DMS153 treated with DMSO at 0.1 percent for 48 hours (cell line): ENCODE results near the gene PIP4K2A.

Experiments
- DNase-seq: peaks from one replicate; lab custom pipeline; 2025; ENCODE audit not compliant: unreplicated experiment; lab: John Stamatoyannopoulos, UW

The PIP4K2A gene

DNA sequence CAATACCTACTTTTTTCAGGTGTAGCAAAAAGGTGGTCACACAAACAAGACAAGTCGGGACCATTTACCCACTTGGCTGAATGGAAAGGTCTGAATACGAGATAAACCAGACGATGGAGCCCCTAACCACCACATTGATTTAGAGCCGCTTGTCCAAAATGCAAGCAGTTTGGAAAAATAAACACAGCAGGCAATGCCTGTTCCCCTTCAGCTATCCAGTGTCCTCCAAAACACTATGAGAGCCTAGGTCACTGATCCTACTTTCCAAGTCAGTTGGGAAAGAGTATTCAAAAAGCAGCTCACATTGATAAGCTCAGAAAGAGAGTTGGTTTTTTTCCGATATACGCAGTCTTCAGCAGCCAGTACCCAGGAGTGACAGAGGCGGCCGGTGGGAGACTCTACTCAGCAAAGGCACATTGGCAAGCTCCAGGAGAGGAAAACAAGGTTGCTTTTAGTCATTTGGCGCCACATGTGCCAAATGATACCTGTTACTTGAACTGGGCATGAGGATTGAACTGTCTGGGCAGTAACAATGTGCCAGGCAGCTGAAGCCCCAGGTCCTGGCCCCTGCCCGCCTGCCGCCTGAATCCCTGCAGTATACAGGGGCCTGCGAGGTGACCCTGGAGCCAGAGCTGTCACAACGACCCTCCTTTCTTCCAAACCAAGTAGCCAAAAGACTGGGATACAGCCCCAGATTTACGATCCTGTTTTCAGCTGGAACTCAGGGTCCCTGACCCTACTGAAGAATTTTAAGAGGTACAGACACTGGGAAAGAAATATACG is 109.8 kb downstream of the PIP4K2A start:
- no peak for DNase-seq

DNA sequence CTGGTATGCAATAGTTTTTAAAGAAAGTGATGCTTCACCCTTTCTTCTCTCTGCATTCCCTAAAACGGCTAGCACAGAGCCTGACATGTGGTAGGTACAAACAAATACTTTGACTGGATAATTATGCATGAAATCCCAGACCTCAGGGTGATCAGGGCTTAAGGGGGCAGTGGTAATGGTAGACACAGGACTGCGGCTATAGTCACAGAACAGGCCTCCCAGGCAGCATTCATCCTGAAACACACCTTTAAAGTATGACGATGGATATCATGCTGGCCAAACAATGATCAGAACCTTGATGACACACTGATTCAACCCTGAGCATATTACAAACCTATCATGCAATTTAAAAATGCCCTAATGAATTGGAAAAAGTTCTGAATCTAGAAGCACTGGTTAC is 110.8 kb downstream of the PIP4K2A start:
- DNase-seq = no peak

DNA sequence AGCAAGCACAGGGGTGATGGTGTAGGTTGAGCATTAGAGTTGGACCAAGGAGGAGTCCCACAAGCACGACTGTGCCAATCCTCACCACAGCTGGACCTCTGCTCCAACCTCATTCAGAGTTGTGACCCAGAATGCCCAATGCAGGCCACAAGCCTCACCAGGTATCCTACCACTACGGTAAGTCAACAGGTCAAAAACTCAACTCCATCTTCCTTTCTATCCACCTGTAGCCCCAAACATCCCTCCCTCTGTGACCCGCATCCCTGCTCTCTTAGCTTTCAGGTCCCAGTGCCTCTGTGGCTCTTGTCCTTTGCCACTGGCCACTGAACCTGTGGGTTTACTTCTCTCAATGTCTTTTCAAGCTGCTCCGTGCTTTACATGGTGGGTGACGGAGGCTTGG is 112.8 kb downstream of the PIP4K2A start:
- no peak for DNase-seq

DNA sequence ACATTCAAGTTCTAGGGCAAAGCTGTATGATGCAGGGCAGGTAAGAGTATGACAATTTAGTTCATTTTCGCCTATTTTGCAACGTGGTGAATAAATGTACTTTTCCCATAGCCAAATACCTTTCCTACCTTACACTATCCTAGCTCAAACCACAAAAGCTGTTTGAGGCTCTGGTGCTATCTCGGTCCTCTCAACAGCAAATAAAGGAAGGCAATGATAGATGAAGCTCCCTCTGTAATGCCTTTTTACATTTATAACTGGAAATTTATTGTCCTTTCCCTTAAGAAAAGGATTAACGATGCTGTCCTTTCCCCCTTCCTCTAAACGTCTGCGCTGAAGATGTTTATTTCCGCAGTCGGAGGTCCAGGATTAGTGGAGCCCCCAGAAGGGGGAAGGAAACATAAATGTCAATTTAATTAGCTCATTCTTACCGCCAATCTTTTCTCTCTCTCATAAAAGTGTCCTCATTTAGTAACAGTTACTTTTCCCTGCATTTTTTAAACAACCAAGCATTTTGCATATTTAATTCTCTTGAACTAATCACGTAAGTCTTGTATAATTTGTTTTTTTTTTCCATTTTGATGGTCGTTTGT is 114.6 kb downstream of the PIP4K2A start:
- DNase-seq = no peak

DNA sequence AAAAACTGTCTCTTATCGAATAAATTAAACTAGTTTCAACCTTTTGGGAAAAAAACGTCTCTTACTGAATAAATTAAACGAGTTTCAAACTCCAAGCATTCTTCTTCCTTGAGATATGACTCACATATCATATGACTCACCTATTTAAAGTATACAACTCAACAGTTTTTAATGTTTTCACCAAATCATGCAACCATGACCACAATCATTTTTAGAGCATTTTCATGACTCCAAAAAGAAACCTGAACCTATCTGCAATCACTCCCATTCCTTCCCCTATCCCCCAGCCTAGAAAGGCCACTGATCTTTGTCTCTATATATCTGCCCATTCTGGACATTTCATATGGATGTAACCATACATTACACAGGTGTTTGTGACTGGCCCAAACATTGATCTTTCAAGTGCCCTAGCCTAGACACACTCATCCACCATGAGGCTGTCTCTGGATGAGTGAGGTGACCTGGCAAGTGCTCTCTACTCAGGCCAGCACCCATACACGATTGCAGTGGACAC is 115.3 kb downstream of the PIP4K2A start:
- DNase-seq = no peak

DNA sequence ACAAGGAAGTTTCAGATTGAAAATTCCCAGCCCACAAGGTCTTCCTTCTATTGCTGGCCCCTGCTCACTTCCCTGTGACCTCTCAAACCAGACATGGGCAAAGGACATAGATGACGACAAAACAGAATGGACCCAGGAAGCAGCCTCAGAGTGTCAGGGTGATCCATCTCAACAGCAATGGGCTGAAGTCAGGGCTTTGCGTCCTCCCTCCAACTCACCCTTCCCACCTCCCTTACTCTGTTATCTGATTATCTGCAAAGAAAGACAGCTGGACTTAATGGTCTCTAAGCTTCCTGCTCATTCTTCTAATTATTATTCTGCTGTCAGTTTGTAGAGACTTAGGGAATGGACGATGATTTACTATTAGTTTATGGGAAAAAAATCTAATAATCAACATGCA is 115.9 kb downstream of the PIP4K2A start:
- DNase-seq = no peak

DNA sequence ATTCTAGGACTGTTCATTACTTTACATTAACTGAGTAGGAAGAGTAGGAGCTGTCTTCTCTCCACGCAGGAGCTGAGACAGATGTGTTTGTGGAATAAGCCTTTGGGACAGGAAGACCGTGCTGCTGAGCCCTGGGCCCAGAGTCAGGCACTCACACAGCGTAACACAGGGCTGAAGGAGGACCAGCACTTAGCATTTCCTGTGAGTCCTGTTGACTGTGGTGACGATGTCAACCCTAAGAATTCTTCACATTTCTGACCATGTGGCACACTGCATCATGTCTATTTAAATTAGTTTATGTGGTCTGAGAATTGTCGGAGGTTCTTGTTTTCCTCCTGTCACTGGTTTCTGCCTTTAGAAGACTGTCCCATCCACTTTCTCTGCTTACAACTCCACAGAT is 117.2 kb downstream of the PIP4K2A start:
- DNase-seq = no peak

DNA sequence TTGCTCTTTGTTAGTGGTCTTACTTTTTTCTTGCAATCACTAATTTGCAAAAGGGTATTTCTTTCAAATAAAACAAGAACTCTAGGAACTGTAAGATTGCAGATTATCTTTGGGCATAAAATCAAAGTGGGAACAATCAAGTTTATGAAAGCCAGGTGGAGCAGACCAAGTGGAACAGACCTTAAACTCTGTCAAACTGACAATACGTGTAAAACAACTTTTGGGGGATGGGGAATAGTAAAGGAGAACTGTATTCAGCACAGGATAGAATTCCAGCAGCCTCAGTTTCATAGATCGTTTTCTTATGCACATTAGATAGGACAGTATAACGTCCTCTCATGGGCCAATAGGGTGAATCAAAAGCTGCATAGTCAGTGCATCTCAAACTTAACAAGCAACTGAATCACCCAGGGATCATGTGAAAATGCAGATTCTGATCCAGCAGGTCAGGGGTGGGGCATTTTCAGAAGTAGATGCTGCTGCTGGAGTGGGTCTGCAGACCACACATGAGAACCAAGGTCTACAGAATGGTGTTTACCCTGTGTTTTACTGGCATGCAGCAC is 120.7 kb downstream of the PIP4K2A start:
- no peak for DNase-seq

DNA sequence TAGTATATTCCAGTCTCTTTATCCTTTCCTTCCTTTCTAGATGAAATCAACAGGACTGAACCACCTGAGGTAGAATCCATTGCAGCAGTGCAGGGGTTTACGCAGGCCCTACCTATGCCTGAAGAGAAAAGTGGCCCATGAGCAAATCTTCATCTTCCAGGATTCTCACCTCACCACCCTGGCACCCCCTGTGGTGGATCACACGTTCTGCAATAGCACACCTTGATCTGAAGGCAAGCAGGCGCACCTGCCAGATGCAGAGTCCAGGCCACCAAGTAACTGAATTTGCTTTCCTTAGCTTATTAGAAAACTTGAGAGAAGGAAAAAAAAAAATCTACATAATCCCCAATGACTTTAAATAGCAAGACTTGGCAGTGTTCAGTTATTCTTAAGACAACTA is 121.4 kb downstream of the PIP4K2A start:
- DNase-seq = no peak

DNA sequence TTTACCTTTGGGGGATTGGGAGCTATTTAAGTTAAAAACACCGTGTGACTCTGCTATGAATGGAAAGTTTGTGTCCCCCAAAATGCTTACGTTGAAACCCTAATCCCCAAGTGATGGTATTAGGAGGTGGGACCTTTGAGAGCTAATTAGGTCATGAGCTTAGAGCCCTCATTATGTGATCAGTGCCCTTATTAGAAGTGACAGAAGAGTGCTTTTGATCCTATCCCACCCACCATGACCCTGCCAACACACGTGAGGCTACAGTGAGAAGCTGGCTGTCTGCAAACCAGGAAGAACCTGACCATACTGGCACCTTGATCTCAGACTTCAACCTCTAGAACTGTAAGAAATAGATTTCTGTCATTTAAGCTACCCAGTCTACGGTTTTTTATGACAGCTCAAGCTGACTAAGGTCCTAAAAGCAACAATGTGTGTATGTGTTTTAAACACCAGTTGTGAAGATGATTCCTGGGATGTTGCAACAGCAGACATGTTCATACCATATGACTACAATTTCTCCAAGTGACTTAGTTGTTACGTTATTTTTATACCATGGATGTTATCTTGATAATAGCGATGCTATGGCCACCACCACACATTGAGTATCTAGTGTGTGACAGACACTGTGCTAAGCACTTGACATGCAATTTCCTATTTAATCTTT is 124.4 kb downstream of the PIP4K2A start:
- DNase-seq = no peak

DNA sequence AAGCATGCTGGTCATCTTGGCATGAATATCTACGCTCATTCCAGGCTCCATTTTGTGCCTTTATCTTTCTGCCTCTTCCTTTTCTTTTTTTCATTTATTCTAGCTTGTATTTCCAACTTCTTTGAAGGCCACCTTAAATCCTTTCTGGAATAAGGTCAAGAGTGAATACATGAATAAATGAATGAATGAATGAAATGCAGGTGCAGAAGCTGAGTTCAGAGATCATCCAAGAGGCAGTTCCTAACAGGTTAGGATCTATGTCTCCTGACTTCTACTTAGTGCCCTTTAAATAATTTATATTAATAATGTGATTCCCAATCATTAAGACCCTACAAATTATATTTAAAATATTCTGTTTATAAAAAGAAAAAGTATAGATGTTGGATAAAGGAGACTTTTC is 125.9 kb downstream of the PIP4K2A start:
- no peak for DNase-seq

DNA sequence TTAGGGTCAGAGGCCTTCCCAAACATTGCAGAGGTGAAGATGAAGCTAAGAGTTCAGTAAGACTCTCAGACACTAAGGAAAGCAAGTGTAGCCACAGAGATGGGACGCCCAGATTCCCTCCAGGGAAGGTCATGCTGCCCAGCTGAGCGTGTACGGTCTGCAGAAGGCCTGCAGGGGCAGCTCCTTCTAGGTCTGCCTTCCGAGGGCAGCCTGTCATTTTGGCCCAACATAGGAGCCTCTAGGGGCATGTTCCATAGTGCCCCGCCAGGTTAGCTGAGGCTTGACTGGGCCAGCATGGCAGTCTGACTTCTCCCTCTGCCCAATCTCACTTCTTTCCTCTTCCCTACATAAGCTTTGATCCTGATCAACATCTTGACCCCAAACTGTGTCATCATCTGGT is 130.7 kb downstream of the PIP4K2A start:
- no peak for DNase-seq

DNA sequence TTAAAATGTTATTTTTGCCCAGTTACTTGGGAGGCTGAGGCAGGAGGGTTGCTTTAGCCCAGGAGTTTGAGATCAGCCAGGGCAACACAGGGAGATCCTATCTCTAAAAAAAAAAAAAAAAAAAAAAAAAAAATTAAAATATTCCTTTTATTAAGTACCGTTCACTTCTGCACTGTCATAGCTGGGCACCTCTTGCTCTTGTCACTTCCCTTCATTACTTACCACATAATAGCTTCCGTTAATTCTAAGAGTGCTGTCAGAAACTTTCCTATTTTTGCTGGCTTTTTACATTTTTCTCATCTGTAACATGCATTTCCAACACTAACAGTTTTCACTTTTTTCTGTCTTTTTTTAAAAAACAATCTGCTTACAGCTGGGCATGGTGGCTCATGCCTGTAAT is 132.9 kb downstream of the PIP4K2A start:
- DNase-seq = no peak

DNA sequence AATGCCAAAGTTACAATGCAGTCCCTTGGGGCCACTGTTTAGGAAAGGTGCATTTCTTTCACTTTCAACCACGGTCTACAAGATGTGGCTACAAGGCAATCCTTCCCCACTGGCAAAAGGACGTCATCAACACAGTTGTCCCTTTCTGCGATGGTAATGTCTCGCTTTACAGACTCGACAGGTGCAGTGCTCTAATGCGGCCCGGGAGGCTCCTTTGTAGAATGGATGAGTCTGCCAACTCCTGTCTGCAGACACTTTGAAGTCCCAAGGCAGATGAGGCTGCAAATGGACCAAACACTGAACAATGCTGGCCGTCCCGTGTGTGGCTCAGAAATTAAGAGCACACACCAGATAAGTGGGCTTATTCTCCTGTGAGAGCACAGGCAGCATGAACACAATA is 133.7 kb downstream of the PIP4K2A start:
- DNase-seq = no peak

DNA sequence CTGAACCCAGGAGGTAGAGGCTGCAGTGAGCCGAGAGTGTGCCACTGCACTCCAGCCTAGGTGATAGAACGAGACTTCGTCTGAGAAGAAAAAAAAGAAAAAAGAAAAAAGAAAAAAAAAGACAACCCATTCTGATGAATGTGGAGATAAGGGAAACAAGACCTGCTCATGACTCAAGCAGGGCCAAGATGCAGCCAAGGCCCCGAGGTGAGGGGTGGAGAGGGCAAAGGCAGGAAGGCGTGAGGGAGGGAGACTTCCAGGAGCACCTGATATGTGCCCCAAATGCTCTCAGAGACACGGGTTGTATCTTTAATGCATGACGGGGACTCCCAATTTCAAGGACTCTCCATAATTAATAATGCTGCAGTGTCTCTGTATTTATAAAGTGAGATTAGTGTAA is 134.6 kb downstream of the PIP4K2A start:
- no peak for DNase-seq

DNA sequence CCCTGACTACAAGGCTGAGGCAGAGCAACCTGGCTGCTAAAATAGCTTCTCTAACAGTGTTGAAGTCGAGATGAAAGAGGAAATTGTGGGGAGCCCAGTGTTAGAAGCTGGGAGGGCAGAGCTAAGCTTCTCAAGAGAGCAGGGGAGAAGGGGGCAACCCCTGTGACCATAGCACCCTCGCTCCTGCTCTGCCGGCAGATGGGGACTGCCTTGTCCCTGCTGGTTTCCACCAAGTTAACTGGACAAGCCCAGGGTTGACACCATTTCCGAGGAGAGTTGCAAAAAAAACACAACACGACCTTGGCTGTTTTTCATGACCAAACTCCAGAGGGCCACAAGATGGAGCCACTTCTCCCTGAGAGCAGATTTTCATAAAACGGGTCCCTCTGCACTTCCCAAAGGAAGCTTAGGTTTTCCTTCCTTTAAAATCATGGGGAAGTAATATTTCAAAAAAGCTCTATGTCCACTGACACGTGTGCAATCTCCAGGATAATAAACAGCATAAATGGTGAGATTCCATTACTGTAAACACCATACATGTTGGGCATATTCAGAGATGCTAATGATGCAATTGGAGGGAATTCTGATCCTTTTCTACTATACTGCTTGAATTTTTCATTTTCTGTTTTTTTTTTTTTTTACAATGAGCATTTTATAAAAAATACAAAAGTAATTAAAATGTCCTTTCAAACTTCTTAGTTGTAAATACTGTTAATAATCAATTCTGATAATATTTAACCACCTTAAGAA is 140.4 kb downstream of the PIP4K2A start:
- DNase-seq = no peak

DNA sequence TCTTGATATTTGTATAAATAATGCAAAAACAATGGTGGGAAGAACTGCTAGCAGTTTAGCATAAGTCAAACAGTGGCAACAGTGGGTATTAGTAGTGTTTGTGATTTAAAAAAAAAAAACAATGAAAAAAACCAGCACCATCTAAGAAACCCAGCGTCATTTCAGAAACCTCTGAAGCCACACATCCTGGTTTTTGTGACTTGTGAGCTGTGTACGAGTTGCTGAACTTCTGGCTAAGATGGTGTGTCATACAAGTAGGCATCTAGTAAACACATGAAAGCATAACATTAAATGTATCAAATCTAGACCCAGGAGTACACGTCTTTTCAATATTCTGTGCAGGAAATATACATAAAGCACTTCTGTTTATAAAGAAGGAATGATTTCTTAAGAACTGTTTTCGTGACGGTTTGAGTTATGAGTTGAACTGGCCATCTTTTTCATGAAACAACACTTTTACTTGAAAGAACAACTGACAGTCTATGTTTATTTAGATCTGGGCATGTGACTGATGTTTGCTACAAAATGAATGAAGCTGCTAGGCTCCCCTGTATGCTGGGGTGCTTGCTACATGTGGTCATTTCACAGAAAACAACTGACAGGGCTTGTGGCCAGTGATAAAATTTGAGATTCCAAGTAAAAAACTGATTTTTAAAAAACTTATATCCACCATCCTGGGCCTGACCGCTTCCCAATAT is 143.5 kb downstream of the PIP4K2A start:
- DNase-seq = no peak

DNA sequence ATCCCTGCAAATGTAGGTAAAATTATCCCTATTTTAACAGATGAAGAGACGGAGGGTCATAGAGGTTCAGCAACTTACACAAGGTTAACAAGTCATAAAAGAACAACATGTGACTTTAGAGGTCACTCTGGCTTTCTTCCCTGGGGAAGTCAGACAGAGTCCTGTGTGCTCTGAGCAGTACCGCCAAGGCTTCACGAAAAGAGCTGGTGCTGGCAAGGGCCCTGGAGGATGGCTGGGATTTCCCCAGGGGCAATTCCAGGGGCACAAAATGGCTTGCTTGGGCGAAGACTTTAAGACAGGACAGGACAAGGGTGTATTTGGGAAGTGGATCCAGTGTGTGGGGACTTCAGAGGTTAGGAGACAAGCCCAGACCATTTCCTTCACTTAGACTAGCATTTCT is 144.1 kb downstream of the PIP4K2A start:
- no peak for DNase-seq

DNA sequence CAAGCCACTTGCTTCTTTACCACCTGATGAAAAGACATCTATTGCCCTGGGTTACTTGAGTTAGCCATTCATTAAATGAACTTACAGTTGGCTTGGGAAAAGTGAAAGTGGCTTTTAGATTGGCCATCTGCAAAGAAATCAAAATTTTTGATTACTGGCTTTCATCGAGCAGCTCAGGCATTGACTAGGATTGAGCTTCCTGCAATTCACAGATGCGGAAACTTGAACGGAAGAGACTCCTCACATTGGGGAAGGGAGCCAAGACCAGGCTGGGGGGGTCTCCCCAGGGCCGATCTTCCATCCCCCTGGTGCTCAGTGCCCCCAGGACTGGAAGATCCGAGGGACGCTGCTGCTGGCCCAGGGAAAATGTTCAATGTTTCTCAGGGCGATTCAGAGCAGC is 145.4 kb downstream of the PIP4K2A start:
- DNase-seq = no peak

DNA sequence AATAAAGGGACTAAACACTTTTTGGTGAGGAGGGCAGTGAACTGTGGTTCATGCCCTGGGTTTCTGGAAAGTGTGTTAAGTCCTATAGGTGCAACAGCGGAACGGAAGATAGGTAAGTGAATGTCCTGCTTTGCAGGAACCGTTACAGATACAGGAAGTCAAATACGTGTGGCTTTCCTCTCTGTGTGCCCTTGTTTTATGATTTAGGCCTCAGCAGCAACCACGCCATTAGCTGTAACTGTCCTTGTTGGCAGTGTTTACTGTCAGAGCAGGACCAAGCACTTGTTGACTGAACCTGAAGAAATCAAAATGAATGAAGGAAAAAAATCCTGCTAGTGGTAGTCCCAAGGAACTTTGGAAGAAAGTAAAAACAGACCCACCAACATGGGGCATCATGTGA is 150.3 kb downstream of the PIP4K2A start:
- no peak for DNase-seq

DNA sequence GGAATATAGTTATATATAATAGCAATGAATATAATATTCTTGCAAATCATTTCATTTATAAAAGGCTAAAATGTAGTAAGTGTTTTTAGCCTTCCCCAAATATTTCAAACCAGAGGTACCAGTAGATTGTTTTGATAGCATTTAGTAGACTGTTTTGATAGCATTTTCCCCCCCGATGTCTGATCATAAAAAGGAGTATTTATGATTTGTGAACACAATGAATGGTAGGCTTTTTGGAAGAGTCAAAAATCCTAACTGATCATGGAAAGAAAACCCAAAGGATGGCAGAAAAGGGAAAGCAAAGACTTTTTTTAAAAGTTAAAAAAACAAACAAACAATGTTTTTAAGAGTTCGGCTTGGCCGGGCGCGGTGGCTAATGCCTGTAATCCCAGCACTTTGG is 152.5 kb downstream of the PIP4K2A start:
- no peak for DNase-seq
